GOT3 (cell line): Measurements from ENCODE around the gene PPARD.

Experiments
- DNase-seq: peaks from one replicate; lab custom pipeline; 2025; ENCODE audit warnings: mixed read lengths; lab: John Stamatoyannopoulos, UW

PPARD gene

DNA sequence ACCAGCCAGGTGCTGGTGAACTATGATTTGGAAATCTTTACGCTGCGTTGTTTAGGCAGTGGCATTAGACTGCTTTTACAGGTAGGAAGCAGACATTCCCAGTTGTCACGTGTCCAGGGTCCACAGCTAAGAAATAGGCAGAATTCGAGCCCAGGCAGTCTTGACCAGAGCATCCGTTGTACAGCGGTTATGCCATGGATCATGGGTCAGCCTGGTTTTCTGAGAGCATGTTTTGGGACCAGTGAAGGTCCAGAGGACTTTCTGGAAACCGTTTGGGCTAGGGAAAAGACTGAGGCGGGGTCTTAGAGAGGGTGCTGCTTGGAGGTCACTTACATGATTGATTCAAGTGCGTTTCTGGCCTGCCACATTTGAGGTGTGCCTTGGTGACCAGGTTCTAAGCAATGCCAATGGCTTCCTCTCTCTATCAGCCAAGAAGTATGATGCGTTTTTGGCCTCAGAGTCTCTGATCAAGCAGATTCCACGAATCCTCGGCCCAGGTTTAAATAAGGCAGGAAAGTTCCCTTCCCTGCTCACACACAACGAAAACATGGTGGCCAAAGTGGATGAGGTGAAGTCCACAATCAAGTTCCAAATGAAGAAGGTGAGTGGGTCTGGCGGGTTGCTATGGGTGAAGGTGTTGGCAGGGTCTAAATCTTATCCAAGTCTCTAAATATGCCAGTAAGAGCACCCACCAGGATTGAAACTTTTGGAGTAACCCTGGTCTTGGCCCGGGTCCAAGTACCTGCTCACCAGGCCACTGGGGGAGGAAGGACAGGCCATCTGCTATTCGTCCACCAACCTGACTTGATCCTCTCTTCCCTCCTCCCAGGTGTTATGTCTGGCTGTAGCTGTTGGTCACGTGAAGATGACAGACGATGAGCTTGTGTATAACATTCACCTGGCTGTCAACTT, 127.6 kb downstream of the PPARD start:
- no peak for DNase-seq

DNA sequence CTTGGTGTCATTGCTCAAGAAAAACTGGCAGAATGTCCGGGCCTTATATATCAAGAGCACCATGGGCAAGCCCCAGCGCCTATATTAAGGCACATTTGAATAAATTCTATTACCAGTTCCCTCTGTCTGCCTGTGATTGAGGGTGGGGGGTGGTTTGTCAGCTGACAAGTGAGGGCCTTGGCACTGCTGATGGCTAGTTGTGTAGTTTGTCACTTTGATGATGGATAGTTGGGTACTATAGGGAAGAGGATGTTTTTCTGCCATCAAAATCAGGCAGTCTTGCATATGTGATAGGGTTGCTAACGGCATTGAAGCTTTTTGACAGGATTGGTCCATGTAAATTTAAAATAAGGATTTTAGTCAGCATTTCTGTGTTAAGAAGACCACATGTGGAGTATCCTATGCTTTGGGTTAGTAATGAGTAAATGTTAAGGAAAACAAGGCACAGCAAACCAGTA, 128.3 kb downstream of the PPARD start:
- DNase-seq = no peak

DNA sequence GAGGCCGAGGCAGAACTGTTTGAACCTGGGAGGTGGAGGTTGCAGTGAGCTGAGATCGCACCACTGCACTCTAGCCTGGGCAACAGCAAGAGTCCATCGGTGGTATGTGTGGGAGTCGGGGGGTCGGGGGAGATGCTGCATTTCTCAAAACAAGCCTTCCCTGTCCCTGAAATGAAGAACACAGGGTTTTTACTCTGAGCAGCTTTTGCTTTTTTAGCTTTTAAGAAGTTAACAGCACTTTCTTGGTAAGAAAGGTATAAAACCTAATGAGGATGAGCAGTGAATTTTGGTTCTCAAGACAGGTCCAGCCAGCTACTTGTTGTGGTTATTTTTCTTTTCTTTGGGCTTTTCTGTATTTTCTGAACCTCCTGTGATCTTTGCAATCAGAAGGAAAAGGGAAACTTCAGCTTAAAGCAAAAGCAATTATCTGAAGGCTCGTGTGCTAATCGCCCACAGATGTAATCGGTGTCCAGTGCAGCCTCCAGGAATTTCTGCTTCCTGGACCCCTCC, 129.5 kb downstream of the PPARD start:
- no peak for DNase-seq

DNA sequence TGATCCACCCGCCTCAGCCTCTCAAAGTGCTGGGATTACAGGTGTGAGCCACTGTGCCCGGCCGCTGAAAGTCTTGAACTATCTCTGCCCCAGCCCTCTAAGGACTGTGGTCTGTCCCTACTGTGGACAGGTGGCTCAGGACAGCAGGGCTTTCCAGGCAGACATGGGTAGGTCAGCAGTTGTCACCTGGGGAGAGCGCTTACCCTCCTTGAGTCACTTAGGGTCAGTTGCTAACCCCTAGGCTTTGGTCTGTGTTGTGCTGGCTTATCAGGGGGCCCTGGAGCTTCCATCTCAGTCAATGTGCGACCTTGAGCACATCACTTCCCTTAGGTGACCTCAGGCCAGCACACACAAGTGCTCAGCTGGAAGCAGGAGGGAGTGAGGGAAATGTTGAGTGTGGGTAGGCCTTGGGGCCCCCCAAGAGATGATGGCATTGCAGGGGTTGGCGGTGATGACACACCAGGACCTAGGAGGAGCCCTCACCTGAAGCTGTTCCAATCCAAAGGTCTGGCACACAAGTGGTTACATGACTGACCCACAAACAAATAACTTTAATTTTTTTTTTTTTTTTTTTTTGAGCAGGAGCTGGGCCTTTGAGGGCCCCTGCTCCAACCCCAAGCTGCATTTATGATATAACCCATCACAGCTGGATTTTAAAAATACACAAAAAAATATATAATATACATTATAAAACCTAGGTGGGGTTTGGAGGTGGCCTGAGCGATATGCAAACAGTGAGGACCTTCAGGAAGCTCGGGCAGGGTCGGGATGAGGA, 130.9 kb downstream of the PPARD start:
- no peak for DNase-seq

DNA sequence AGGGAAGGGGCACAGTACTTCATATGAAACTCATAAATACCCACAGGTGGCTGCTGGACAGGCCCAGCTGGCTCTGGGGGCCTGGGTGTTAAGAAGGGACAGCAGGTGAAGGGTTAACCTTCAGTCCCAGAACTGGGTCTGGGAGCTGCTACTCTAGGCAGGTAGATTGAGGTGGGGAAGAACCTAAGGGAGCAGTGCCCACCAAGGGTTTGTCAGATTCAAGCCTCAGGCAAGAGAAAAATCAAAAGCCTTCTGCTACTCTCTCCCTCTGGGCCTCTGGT, 131.4 kb downstream of the PPARD start:
- no peak for DNase-seq

DNA sequence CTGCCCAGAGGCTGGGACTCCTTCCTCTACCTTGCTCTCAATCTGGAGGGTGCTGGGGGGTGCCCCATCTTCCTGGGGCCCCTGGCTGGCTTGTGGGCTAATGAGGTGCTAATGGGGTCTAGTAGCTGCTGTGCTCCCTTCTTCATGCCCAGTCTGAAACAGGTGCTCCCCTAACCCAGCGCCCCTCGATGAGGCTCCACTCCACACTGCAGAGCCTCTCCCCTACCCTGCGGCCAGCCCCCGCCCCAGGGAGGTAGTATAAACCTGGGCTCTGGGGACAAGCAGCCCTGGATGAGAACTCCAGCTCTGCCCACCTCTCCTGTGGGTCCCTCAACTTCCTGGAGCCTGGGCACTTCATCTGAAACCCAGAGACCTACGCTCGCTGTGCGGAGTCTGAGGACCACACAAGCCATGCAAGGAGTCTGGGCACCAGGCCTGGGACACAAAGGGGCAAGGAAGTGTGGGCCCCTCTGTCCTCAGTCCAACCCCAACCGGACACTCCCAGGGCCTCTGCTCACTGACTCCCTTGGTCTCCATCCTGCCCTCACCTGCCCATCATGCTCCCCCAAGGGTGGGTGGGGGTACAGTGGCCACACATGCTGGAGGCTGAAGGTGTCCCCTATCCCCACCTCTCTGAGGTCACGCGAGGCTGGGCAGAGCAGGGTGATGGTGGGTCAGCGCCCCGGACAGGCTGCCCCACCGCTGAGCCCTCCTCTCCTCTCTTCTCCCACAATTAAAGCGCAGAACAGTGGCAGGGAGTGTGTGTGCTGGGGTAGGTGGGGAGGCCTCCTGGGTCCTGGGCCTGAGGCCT, 132.0 kb downstream of the PPARD start:
- DNase-seq = no peak

DNA sequence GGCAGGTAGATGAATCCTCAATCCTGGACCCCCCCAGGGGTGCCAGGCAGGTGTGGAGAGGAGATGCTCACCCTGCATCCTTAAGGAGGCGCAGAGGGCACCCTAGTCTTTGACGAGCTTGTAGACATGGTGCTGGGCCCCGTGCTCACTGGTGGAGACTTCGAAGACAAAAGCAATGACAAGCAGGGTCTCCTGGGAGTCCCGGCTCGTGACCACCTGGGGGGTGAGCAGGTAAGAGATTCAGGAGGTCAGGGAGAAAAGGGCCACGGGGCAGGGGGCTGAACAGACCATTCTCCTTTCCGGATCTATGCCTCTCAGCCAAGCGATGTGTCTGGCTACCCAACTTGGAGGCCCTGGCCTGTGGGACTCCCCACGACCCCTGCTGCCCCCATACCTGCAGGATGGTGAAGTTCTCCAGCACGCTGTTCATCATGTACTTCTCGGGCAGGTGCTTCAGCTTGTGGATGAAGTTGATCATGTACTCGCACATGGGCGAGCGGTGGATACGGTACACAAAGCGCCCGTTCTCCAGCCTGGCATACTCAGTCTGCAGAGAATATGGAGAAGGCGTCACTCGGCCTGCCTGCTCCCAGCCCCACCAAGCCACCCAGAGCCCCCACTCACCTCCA, 132.7 kb downstream of the PPARD start:
- no peak for DNase-seq

DNA sequence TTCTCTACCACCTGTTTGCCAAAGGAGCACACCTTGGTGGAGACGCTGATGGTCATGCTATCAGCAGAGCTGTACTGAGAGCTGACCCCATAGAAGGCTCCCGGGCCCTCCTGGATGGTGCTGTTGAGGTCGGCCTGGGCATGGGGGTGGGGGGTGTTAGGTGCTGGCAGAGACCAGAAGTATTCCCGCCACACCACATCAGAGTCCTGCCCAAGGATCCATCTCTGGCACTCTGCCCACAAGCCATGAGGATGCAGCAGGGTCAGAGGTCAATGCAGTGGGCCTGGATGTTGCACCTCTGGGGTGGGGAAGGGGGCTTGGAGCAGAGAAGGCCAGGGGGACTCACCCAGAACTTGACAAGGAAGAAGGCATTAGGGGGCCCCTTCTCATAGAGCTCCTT, 133.2 kb downstream of the PPARD start:
- DNase-seq = no peak

DNA sequence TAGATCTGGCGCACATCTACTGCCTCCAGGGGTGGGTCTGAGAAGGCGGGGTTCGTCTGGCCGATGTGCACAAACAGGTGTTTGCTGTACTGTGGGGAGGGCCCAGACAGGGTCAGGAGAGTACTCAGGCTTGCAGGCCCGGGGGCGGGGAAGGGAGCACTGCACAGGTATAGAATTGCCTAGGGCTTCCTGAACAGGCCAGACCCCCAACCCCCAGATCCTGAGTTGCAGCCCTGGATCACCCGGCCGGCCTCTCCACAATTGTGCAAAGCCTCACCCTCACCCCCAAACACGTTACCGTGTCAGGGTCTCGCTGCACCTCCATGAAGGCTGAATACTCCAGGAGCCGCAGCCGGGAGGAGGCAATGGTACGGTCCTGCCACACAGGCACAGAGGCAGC, 133.6 kb downstream of the PPARD start:
- DNase-seq = no peak

DNA sequence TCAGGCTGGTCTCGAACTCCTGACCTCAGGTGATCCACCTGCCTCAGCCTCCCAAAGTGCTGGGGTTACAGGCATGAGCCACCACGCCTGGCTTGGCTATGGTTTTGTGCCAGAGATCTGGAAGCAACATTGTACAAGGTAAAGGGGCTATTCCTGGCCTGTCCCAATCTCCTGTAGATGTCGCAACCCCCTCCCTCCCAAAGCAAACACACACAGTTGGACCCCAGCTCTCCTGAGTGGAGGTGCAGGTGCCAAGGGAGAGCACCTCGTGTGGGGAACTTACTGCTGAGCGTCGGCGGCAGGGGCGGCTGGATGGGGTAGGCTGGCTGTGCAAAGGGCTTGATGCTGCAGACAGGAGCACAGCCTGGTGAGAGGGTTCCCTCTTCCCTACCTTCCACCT, 134.7 kb downstream of the PPARD start:
- DNase-seq = no peak
